HepG2 (cell line): ENCODE results near the gene REPIN1.

Experiments used
- CEBPB ChIP-seq: IDR thresholded peaks from 2 replicates; pipeline ENCODE4 v1.6.1; 2011; ENCODE audit warnings: low read depth, low read length, improper control_type of control experiment, borderline replicate concordance
- JUN ChIP-seq: sonication (generic); formaldehyde crosslinking; IDR thresholded peaks from 2 replicates; pipeline ENCODE4 v1.4.0; 2020; ENCODE audit warnings: mild to moderate bottlenecking, missing genetic modification reagents
- NR2C2 ChIP-seq: sonication (generic); formaldehyde crosslinking; IDR thresholded peaks from 2 replicates; pipeline ENCODE4 v1.4.0; 2020; ENCODE audit warnings: missing genetic modification reagents, mild to moderate bottlenecking, moderate library complexity, borderline replicate concordance
- POLR2A ChIP-seq, 2 experiments: IDR thresholded peaks; 2 replicates each; pipeline ENCODE4 v1.6.1; 2011; ENCODE audit warnings: low read depth in 2 of 2, low read length in 2 of 2, mild to moderate bottlenecking in 1 of 2, moderate library complexity in 1 of 2; ENCODE audit not compliant: insufficient read depth in 1 of 2
- RAD21 ChIP-seq: fragments of 450-650 bp; formaldehyde crosslinking; IDR thresholded peaks from 2 replicates; pipeline ENCODE4 v1.5.0; 2020; ENCODE audit warnings: mild to moderate bottlenecking
- REXO4 ChIP-seq: sonication (generic); formaldehyde crosslinking; IDR thresholded peaks from 2 replicates; pipeline ENCODE4 v1.8.0; 2022; ENCODE audit warnings: missing genetic modification reagents, mild to moderate bottlenecking, borderline replicate concordance
- ZNF569 ChIP-seq: sonication (generic); formaldehyde crosslinking; IDR thresholded peaks from 2 replicates; pipeline ENCODE4 v1.5.0; 2020; ENCODE audit warnings: mild to moderate bottlenecking, missing genetic modification reagents, moderate library complexity, borderline replicate concordance
- ZNF660 ChIP-seq: sonication (generic); formaldehyde crosslinking; IDR thresholded peaks from 2 replicates; pipeline ENCODE4 v1.5.1; 2020; ENCODE audit warnings: mild to moderate bottlenecking, low read depth, missing genetic modification reagents, borderline replicate concordance
- TF ChIP-seq, protein P1 (sequence below): sonication (generic); formaldehyde crosslinking; IDR thresholded peaks from 2 replicates; pipeline ENCODE4 v1.8.1; 2022; ENCODE audit warnings: mild to moderate bottlenecking, missing genetic modification reagents
- TF ChIP-seq, protein P2 (sequence below): sonication (generic); formaldehyde crosslinking; IDR thresholded peaks from 2 replicates; pipeline ENCODE4 v1.5.0; 2020; ENCODE audit warnings: mild to moderate bottlenecking, missing genetic modification reagents, moderate library complexity

- TF ChIP-seq, protein P1, sequence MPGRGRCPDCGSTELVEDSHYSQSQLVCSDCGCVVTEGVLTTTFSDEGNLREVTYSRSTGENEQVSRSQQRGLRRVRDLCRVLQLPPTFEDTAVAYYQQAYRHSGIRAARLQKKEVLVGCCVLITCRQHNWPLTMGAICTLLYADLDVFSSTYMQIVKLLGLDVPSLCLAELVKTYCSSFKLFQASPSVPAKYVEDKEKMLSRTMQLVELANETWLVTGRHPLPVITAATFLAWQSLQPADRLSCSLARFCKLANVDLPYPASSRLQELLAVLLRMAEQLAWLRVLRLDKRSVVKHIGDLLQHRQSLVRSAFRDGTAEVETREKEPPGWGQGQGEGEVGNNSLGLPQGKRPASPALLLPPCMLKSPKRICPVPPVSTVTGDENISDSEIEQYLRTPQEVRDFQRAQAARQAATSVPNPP (CRISPR knock-in tag): no peak
- TF ChIP-seq, protein P2, sequence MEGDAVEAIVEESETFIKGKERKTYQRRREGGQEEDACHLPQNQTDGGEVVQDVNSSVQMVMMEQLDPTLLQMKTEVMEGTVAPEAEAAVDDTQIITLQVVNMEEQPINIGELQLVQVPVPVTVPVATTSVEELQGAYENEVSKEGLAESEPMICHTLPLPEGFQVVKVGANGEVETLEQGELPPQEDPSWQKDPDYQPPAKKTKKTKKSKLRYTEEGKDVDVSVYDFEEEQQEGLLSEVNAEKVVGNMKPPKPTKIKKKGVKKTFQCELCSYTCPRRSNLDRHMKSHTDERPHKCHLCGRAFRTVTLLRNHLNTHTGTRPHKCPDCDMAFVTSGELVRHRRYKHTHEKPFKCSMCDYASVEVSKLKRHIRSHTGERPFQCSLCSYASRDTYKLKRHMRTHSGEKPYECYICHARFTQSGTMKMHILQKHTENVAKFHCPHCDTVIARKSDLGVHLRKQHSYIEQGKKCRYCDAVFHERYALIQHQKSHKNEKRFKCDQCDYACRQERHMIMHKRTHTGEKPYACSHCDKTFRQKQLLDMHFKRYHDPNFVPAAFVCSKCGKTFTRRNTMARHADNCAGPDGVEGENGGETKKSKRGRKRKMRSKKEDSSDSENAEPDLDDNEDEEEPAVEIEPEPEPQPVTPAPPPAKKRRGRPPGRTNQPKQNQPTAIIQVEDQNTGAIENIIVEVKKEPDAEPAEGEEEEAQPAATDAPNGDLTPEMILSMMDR (CRISPR knock-in tag): peak; percentile 37; the same call in 1 of the 2 replicates
- TF ChIP-seq NR2C2 (CRISPR knock-in tag) (peak; percentile 63), JUN (CRISPR knock-in tag) (no peak), ZNF569 (no peak), POLR2A (IDR thresholded peaks at IDR 0.05; ENCODE audit: insufficient read depth in 1 of 2, low read depth in 2 of 2, low read length in 2 of 2) (peak; percentile 93 to 97), RAD21 (CRISPR knock-in tag) (0 out of 2 replicates have a peak, but pooled peaks have one; percentile 53), REXO4 (CRISPR knock-in tag) (no peak), ZNF660 (no peak), CEBPB (no peak)
Observed at GRCh38 chr7:150383710-150384397, 15.2 kb downstream of the REPIN1 start.
